Measurements from ENCODE around the gene NTHL1.
A peak's percentile ranks its signal among the peaks of the same experiment; 100 is the strongest.

The NTHL1 gene

DNA sequence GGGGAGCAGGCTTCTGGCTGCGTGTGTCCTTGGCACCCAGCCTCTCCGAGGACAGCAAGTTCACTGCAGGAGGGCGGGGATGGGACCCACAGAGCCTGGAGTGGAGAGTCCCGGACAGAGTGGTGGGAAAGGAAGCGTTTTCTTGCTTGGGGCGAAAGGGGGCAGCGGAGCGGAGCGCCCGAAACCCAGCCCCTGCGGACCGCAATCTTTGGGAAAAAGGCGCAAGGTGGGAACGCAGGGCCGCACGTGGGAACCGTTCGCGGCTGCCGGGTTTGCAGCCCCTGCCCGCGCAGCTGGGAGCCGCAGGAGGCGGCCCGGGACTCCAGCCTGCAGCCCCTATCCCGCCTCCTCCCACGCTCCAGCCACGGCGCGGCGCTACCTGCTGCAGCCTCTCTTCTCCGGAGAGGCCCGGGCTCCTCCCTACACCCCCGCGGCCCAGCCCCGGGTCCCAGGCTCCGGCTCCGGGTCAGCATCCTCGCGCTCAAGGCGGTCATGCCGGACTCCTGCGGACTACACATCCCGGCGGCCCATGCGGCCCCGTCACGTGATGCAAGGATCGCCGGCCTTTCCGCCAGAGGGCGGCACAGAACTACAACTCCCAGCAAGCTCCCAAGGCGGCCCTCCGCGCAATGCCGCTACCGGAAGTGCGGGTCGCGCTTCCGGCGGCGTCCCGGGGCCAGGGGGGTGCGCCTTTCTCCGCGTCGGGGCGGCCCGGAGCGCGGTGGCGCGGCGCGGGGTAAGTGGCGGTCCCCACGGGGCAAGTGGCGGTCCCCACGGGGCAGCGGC lies at the start of gene NTHL1, which contains the start of gene TSC2:
Gene NTHL1 (minus strand): TSS at position 505 of the 786 bp plus-strand sequence. CDS start 11 bp downstream, at position 494.
Gene TSC2 (plus strand): TSS at position 656 of the 786 bp plus-strand sequence. CDS start 631 bp downstream, outside the sequence.
- Histone ChIP-seq H3K9me3 (ENCODE audit: control insufficient read depth, insufficient read depth, low read length) (no peaks in the 10 kb centered on the region), H3K4me1 (ENCODE audit: insufficient read depth, low read length) (peaks cover 6% of the 10 kb centered on the region), H3K36me3 (ENCODE audit: insufficient read depth, low read length) (no peaks in the 10 kb centered on the region), H3K9ac (ENCODE audit: low read depth, low read length) (peak within 1 kb of the TSS; percentile 75)

DNA sequence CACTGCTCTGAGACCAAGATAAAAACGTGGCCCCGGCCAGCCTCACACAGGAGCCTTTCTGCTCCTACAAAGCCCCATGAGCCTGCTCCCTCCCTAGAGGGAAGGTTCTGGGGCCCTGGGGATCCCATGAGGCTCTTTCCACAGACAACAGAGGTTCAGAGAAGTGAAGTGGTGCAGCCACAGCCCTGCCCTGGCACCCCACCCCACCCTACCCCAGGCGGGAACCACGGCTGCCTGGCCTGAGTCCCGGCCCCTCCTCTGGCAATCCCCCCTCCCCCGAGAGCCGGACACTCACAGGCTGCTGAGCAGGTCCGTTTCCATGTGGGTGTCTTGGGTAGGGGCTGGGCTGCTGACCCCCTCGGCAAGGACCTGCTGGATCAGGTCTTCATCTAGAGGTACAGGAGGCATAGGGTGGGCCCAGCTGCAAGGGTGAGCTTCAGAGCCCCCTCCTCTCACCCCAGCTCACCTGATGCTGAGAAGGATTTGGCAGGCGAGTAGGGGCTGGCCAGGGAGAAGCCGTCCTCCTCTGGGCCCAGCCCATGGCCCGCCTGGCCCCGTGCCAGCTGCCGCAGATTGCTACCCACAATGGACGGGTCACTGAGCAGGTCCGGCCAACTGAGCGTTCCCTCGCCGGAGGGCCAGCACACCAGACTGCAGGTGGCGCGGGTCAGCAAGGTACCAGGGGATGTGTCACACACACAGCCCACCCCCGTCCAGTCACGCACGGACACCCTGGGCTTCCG lies 49.4 kb upstream of the NTHL1 start:
- Histone ChIP-seq H3K9ac (ENCODE audit: low read depth, low read length) (no peak overlapping the region), H3K4me1 (ENCODE audit: insufficient read depth, low read length) (no peaks in the 10 kb centered on the region; the same call in 1 of the 2 replicates), H3K9me3 (ENCODE audit: control insufficient read depth, insufficient read depth, low read length) (no peaks in the 10 kb centered on the region), H3K36me3 (ENCODE audit: insufficient read depth, low read length) (peaks cover 3% of the 10 kb centered on the region)

DNA sequence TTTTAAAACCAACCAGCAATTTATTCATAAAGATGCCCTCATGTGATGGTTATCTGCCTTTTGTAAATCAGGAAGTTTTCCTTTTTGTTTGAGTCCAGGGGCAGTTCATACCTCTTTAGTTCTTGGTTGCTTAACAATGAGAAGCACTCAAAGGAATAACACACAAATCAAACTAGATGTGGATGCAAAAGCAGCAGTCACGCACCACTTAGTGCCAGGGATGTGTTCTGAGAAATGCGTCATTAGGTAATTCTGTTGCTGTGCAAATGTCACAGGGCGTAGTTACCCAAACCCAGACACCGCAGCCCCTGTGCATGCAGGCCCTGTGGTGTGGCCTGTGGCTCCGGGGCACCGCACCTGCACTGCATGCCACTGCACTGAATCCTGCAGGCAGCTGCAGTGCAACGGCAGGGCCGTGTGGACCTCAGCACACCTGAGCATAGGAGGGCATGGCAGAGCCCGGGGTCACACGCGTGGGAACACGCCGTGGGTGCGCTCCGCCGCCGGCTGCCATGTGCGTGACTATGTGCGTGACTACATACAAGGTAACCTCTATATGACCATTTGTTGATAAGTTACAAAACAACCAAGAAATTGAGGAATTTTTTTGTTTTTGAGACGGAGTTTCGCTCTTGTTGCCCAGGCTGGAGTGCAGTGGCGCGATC lies 48.4 kb upstream of the NTHL1 start:
- Histone ChIP-seq H3K4me1 (ENCODE audit: insufficient read depth, low read length) (no peaks in the 10 kb centered on the region; the same call in 1 of the 2 replicates), H3K9ac (ENCODE audit: low read depth, low read length) (no peak overlapping the region), H3K36me3 (ENCODE audit: insufficient read depth, low read length) (peaks cover 3% of the 10 kb centered on the region), H3K9me3 (ENCODE audit: control insufficient read depth, insufficient read depth, low read length) (no peaks in the 10 kb centered on the region)

DNA sequence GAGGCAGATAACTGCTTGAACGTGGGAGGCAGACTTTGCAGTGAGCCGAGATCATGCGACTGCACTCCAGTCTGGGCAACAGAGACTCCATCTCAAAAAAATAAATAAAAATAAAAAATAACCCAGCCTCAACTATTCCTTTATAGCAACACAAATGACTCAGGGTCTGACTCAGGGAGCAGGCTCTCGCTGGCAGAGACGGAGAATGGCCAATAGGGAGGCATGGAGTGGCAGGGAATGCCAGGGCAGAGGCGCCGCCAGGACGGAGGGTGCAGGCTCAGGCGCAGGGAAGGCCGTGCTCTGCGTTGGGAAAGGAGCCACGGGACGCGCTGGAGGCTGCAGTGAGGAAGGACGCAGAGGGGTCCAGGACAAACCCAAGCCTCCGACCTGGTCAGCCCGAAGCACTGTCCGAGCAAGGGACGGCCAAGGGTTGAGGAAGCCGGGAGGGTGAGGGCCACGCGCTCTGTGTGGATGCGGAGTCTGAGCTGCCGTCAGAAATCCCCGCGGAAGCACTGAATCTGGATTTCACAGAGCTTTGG lies 47.8 kb upstream of the NTHL1 start:
- Histone ChIP-seq H3K4me1 (ENCODE audit: insufficient read depth, low read length) (no peaks in the 10 kb centered on the region; the same call in 1 of the 2 replicates), H3K36me3 (ENCODE audit: insufficient read depth, low read length) (peaks cover 3% of the 10 kb centered on the region), H3K9me3 (ENCODE audit: control insufficient read depth, insufficient read depth, low read length) (no peaks in the 10 kb centered on the region), H3K9ac (ENCODE audit: low read depth, low read length) (no peak overlapping the region)

DNA sequence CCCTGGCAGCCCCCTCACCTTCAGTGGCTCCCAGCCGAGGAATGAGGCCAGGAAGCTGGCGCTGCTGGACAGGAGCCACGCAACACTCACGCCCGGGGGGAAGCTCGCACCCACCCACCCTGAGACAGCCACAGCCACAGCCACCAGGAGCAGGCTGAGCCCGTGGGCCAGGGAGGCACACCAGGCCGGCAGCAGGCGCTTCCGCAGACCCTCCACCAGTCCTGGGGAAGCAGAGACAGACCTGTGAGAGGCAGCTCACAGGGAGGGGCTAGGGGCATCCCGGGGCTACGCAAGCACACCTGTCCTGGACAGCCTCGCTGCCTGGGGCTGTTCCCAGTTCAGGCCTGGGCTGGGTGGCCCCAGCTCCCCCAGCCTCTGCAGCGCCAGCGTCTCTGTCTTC lies 46.2 kb upstream of the NTHL1 start:
- Histone ChIP-seq H3K9ac (ENCODE audit: low read depth, low read length) (no peak overlapping the region), H3K36me3 (ENCODE audit: insufficient read depth, low read length) (peaks cover 3% of the 10 kb centered on the region), H3K4me1 (ENCODE audit: insufficient read depth, low read length) (no peaks in the 10 kb centered on the region; the same call in 1 of the 2 replicates), H3K9me3 (ENCODE audit: control insufficient read depth, insufficient read depth, low read length) (no peaks in the 10 kb centered on the region)

DNA sequence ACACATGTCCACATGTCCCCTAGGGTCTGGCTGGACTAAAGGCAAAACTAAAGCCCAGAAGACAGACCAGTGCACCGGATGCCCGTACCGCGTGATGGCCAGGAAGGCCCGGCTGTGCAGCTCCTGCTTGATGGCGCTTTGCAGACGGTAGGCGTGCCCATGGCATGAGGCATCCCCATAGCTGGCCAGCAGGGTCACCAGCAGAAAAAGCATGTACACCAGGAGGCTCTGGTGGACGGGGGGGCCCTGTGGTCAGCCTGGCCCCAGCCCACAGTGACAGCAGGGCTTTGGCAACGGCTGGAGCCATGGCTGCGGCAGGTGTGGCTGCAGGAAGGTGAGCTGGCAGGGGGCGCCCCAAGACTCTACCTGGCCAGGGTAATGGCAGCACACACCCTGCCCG lies 45.2 kb upstream of the NTHL1 start:
- Histone ChIP-seq H3K9me3 (ENCODE audit: control insufficient read depth, insufficient read depth, low read length) (no peaks in the 10 kb centered on the region), H3K9ac (ENCODE audit: low read depth, low read length) (no peak overlapping the region), H3K36me3 (ENCODE audit: insufficient read depth, low read length) (peaks cover 3% of the 10 kb centered on the region), H3K4me1 (ENCODE audit: insufficient read depth, low read length) (no peaks in the 10 kb centered on the region; the same call in 1 of the 2 replicates)

DNA sequence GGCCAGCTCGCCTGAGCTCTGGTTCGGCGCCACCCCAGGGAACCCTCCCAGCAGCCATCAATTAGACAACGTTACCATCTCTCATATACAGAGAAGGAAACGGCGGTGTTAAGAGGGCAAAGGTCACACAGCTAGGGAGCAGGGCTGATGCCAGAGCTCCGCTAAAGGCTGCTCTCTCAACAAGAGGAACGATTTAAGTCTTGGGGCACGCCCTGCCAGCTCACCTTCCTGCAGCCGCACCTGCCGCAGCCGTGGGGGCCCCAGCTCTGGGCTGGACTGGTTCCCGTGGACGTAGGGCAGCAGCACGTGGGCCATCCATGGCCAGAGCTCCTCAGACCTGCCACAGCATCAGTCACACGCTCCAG lies 44.6 kb upstream of the NTHL1 start:
- no peak overlapping the region; the same call in 1 of the 2 replicates for H3K9ac ChIP-seq (ENCODE audit: low read depth, low read length)
- peaks cover 3% of the 10 kb centered on the region for H3K36me3 ChIP-seq (ENCODE audit: insufficient read depth, low read length)
- no peaks in the 10 kb centered on the region for H3K9me3 ChIP-seq (ENCODE audit: control insufficient read depth, insufficient read depth, low read length)
- H3K4me1 ChIP-seq (ENCODE audit: insufficient read depth, low read length), result no peaks in the 10 kb centered on the region; the same call in 1 of the 2 replicates

DNA sequence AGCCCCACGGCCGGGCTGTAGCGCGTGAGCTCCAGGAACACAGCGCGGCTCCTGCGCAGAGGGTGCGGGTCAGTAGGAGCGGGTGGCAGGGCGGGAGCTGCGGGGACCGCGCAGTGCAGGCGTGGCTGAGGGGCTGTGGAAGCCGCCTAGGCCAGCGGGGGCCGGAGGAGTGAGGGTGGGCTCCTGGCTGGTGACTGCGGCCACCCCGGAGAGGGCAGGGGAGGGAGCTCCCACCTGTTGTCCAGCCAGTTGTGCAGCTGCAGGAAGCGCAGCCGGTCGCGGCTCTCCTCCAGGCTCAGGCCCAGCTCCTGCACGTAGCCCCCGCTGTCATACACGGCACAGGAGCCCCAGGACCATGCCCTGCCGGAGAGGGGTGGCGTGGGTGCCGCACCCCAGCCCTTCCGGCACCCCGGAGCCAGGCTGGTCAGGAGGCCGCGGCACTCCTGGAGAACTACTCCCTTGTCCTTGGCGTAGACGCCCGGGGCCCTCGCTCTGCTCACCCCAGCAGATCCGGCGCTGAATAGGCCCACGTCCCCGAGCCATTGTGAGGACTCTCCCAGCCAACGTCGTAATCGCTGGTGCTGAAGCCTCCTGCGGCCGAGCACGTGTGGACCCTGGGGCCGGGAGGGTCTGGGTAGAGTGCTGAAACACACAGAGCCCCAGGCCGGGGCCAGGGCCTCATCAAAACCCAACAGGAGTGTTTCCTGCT lies 44.1 kb upstream of the NTHL1 start:
- Histone ChIP-seq H3K4me1 (ENCODE audit: insufficient read depth, low read length) (no peaks in the 10 kb centered on the region; the same call in 1 of the 2 replicates), H3K9me3 (ENCODE audit: control insufficient read depth, insufficient read depth, low read length) (no peaks in the 10 kb centered on the region), H3K36me3 (ENCODE audit: insufficient read depth, low read length) (peaks cover 3% of the 10 kb centered on the region), H3K9ac (ENCODE audit: low read depth, low read length) (peak overlapping the region; percentile 37)

DNA sequence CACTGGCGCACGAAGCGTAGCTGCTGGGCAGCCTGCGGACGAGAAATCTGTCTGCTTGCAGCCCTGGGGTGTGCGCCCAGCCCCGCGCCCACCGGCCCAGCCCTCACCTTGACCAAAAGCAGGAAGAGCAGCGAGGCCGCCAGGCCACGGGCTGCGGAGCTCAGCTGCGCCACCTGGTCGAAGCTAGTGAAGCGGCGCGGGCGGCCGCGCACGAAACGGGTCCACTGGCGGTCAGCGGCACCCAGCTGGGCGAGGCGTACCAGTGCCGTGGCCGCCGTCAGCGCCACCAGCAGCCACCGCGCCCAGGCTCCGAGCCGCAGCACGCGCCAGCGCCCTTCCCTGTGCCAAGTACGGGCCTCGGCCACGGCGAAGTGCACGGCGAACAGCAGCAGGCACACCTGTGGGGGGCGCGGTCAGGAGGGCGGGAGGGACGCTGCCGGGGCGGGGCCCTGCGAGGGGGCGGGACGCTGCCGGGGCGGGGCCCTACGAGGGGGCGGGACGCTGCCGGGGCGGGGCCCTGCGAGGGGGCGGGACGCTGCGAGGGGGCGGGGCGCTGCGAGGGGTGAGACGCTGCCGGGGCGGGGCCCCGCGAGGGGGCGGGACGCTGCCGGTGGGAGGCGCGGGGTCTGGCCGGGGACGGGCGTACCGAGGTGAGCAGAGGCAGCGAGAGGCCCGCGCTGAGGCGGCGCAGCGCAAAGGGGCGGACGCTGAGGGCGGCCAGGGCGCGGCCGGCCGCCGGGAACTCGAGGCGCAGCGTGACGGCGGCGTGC lies 43.3 kb upstream of the NTHL1 start:
- peaks cover 2% of the 10 kb centered on the region for H3K36me3 ChIP-seq (ENCODE audit: insufficient read depth, low read length)
- no peaks in the 10 kb centered on the region for H3K9me3 ChIP-seq (ENCODE audit: control insufficient read depth, insufficient read depth, low read length)
- no peaks in the 10 kb centered on the region; the same call in 1 of the 2 replicates for H3K4me1 ChIP-seq (ENCODE audit: insufficient read depth, low read length)
- peak overlapping the region; percentile 37 for H3K9ac ChIP-seq (ENCODE audit: low read depth, low read length)

DNA sequence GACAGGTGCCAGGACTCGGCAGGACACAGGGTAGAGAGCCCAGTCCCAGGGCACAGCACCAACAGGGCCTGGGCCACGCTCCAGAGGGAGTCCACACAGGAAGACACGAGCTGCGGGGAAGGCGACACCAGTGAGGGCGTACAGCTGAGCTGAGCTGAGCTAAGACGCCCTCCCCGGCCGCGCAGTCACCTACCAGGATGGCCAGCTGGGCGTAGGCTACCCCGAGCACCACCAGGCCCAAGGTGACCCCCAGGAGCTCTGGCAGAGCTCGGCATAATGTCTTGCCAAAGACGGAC lies 42.8 kb upstream of the NTHL1 start:
- Histone ChIP-seq H3K9me3 (ENCODE audit: control insufficient read depth, insufficient read depth, low read length) (no peaks in the 10 kb centered on the region), H3K36me3 (ENCODE audit: insufficient read depth, low read length) (no peaks in the 10 kb centered on the region; the same call in 1 of the 2 replicates), H3K4me1 (ENCODE audit: insufficient read depth, low read length) (no peaks in the 10 kb centered on the region; the same call in 1 of the 2 replicates), H3K9ac (ENCODE audit: low read depth, low read length) (no peak overlapping the region)

DNA sequence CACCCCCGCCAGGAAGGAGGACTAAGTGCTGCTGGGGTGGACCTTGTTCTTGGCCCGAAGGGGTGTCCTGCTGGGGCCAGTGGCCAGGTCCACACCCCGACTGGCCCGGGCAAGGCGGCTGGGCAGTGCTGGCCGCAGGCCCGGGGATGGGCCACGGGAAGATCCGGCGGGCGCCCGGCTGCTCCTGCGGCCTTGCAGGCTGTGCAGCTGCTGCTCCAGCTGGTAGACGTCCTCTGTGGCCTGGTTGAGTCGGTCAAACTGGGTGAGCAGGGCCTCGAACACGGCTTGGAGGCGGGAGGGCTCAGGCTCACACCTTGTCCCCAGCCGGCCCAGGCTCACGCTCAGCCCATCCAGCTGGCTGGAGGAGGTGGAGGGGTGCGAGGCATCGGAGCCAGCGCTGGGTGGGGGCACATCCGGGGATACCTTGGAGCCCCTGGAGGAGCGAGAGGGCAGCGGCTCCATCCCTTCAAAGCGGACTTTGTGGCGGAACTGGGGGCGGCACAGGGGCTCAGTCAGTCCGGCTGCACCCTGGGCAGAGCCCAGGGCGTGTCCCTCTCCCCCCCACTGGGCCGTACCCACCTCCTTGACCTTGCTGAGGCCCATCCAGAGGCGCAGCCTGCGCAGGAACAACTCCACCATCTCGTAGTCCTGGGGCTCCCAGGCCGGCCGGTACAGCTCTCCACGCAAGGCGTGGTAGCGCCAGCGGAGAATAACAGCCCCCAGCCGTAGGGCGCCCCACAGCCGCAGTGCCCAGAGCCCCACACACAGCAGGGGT lies 42.3 kb upstream of the NTHL1 start:
- Histone ChIP-seq H3K36me3 (ENCODE audit: insufficient read depth, low read length) (no peaks in the 10 kb centered on the region; the same call in 1 of the 2 replicates), H3K4me1 (ENCODE audit: insufficient read depth, low read length) (no peaks in the 10 kb centered on the region; the same call in 1 of the 2 replicates), H3K9me3 (ENCODE audit: control insufficient read depth, insufficient read depth, low read length) (no peaks in the 10 kb centered on the region), H3K9ac (ENCODE audit: low read depth, low read length) (no peak overlapping the region)

DNA sequence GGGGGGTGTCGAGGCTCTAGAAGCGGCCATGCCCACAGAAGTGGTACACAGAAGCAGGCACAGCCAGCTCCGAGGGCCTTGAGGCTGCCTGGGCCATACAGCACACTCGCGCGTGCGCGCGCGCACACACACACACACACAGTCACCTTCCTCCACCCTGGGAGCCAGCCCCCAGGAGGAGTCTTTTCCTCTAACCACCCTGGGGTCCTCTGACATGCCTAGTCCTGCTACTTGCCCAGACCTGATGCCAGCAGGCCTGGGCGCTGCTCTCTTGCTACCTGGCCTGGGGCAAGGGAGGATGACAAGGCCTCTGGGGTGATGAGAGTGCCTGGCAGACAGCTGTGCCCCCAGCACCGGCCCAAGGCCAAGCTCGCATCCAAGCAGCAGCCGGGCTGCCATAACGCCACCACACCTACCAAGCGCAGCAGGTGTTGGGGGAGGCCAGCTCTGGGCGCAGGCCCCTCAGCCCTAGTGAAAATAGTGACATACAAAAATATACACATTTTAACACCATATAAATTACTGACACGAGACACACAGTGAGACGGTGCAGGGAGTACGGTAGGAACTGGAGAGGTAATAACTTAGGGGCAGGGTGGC lies 41.2 kb upstream of the NTHL1 start:
- H3K9ac ChIP-seq (ENCODE audit: low read depth, low read length), result no peak overlapping the region
- H3K4me1 ChIP-seq (ENCODE audit: insufficient read depth, low read length), result no peaks in the 10 kb centered on the region; the same call in 1 of the 2 replicates
- H3K36me3 ChIP-seq (ENCODE audit: insufficient read depth, low read length), result no peaks in the 10 kb centered on the region; the same call in 1 of the 2 replicates
- H3K9me3 ChIP-seq (ENCODE audit: control insufficient read depth, insufficient read depth, low read length), result no peaks in the 10 kb centered on the region

All from ES-I3 (cell line).